Astrocyte (in vitro differentiated cells and primary cell): ENCODE results near the gene SND1. TPM values are rescaled to one million over a fixed set of nuclear protein-coding genes. Genes with fewer than 3 reads are reported as not detected.

ENCODE experiments used
- DNase-seq: peaks from one replicate; pipeline ENCODE4 v3.0.0-alpha.2; 2010; ENCODE audit warnings: low read depth
- FAIRE-seq: peaks from 2 replicates; lab custom pipeline; 2011; peaks lifted over from hg19 to GRCh38; lab: Jason Lieb, UNC
- H2AFZ ChIP-seq: 2 replicates; pipeline ENCODE4 v1.6.0; 2012; ENCODE audit warnings: low read depth, low read length, inconsistent platforms
- H3K27ac ChIP-seq: 2 replicates; pipeline ENCODE4 v1.5.1; 2011; ENCODE audit warnings: low read depth, low read length, inconsistent platforms
- H3K27me3 ChIP-seq: 2 replicates; pipeline ENCODE4 v1.6.0; 2011; ENCODE audit warnings: low read length, inconsistent platforms; ENCODE audit not compliant: insufficient read depth
- H3K36me3 ChIP-seq: 2 replicates; pipeline ENCODE4 v1.5.1; 2011; ENCODE audit warnings: low read length, inconsistent platforms; ENCODE audit not compliant: insufficient read depth
- H3K4me1 ChIP-seq: 2 replicates; pipeline ENCODE4 v1.5.1; 2011; ENCODE audit warnings: low read length, inconsistent platforms; ENCODE audit not compliant: insufficient read depth
- H3K4me2 ChIP-seq: 2 replicates; pipeline ENCODE4 v1.6.0; 2012; ENCODE audit warnings: low read length, inconsistent platforms
- H3K4me3 ChIP-seq: 2 replicates; pipeline ENCODE4 v1.5.1; 2011; ENCODE audit warnings: low read depth, mild to moderate bottlenecking, low read length, inconsistent platforms; ENCODE audit not compliant: insufficient read depth
- H3K79me2 ChIP-seq: 2 replicates; pipeline ENCODE4 v1.6.0; 2012; ENCODE audit warnings: mild to moderate bottlenecking, low read length, inconsistent platforms; ENCODE audit not compliant: insufficient read depth
- H3K9ac ChIP-seq: 2 replicates; pipeline ENCODE4 v1.6.0; 2012; ENCODE audit warnings: mild to moderate bottlenecking, low read length, inconsistent platforms
- H3K9me3 ChIP-seq: 2 replicates; pipeline ENCODE4 v1.5.1; 2012; ENCODE audit warnings: low read depth, mild to moderate bottlenecking, low read length, inconsistent platforms; ENCODE audit not compliant: insufficient read depth
- H4K20me1 ChIP-seq: 2 replicates; pipeline ENCODE4 v1.6.0; 2012; ENCODE audit warnings: low read length, inconsistent platforms; ENCODE audit not compliant: insufficient read depth
- H3K27ac Mint-ChIP-seq: one replicate; pipeline ENCODE4 v1.8.0; 2021; ENCODE audit warnings: mild to moderate bottlenecking, mixed read lengths; ENCODE audit not compliant: unreplicated experiment
- H3K27me3 Mint-ChIP-seq: one replicate; pipeline ENCODE4 v1.8.0; 2021; ENCODE audit warnings: low read depth, mixed read lengths; ENCODE audit not compliant: unreplicated experiment
- H3K36me3 Mint-ChIP-seq: one replicate; pipeline ENCODE4 v1.8.0; 2021; ENCODE audit warnings: low read depth, mixed read lengths; ENCODE audit not compliant: unreplicated experiment
- H3K4me1 Mint-ChIP-seq: one replicate; pipeline ENCODE4 v1.8.0; 2021; ENCODE audit warnings: low read depth, mixed read lengths; ENCODE audit not compliant: unreplicated experiment
- H3K4me3 Mint-ChIP-seq: one replicate; pipeline ENCODE4 v1.8.0; 2021; ENCODE audit warnings: mild to moderate bottlenecking, moderate library complexity, mixed read lengths; ENCODE audit not compliant: unreplicated experiment
- H3K9me3 Mint-ChIP-seq: one replicate; pipeline ENCODE4 v1.8.0; 2021; ENCODE audit warnings: mild to moderate bottlenecking, mixed read lengths; ENCODE audit not compliant: unreplicated experiment
- CTCF ChIP-seq: IDR thresholded peaks from 2 replicates; pipeline ENCODE4 v1.5.1; 2011; ENCODE audit warnings: low read depth, mild to moderate bottlenecking, inconsistent platforms, low read length, moderate library complexity; ENCODE audit not compliant: insufficient read depth
- EZH2 ChIP-seq: IDR thresholded peaks from 2 replicates; pipeline ENCODE4 v1.6.1; 2012; ENCODE audit warnings: mild to moderate bottlenecking, low read length, inconsistent platforms; ENCODE audit not compliant: insufficient read depth
- total RNA-seq: library from RNA; stranded (reverse); gene quantifications from 2 replicates; pipeline ENCODE4 v1.2.1, GENCODE V29; 2021

The SND1 gene
- total RNA-seq, 1 donor from 2014 or later, result 267 TPM

GRCh38 chr7:128099204-128099671 lies 447.2 kb downstream of the SND1 start:
- Histone ChIP-seq H3K9me3 (no peaks in the 10 kb centered on the region), H3K27me3 (peaks cover 8% of the 10 kb centered on the region), H4K20me1 (peaks cover 52% of the 10 kb centered on the region), H3K4me3 (no peak overlapping the region), H3K9ac (peak overlapping the region; percentile 9), H3K27ac (peak overlapping the region; percentile 30), H3K4me1 (peaks cover 12% of the 10 kb centered on the region), H3K36me3 (peaks cover 3% of the 10 kb centered on the region), H3K4me2 (no peak overlapping the region), H2AFZ (no peak overlapping the region), H3K79me2 (no peaks in the 10 kb centered on the region)
- peaks cover 18% of the 10 kb centered on the region for H3K36me3 Mint-ChIP-seq
- DNase-seq (peak; percentile 59), FAIRE-seq (no peak)
- H3K4me1 Mint-ChIP-seq, result peaks cover 10% of the 10 kb centered on the region
- TF ChIP-seq EZH2 (no peak), CTCF (no peak)
- peak overlapping the region; percentile 72 for H3K27ac Mint-ChIP-seq
- no peaks in the 10 kb centered on the region for H3K9me3 Mint-ChIP-seq
- H3K4me3 Mint-ChIP-seq, result no peak overlapping the region
- peaks cover 14% of the 10 kb centered on the region for H3K27me3 Mint-ChIP-seq

- H3K4me3 Mint-ChIP-seq, result no peak overlapping the region
- peaks cover 10% of the 10 kb centered on the region for H3K4me1 Mint-ChIP-seq
- no peaks in the 10 kb centered on the region for H3K9me3 Mint-ChIP-seq
- H3K9ac ChIP-seq, result no peak overlapping the region
- H3K27ac ChIP-seq, result no peak overlapping the region
- FAIRE-seq (no peak), DNase-seq (no peak)
- TF ChIP-seq CTCF (no peak), EZH2 (no peak)
- H3K27ac Mint-ChIP-seq, result no peak overlapping the region
- H3K9me3 ChIP-seq, result no peaks in the 10 kb centered on the region
- H3K4me1 ChIP-seq, result peaks cover 14% of the 10 kb centered on the region
- H3K36me3 ChIP-seq, result peaks cover 3% of the 10 kb centered on the region
- H3K27me3 Mint-ChIP-seq, result peaks cover 22% of the 10 kb centered on the region
- peaks cover 8% of the 10 kb centered on the region for H3K27me3 ChIP-seq
- H3K79me2 ChIP-seq, result no peaks in the 10 kb centered on the region
- no peak overlapping the region for H3K4me2 ChIP-seq
- no peak overlapping the region for H3K4me3 ChIP-seq
- H4K20me1 ChIP-seq, result peaks cover 41% of the 10 kb centered on the region
- no peak overlapping the region for H2AFZ ChIP-seq
- H3K36me3 Mint-ChIP-seq, result peaks cover 16% of the 10 kb centered on the region
Observed at GRCh38 chr7:128100225-128100948, 448.4 kb downstream of the SND1 start.
